GM18505 (cell line): ENCODE data around the gene COPS7B.

ENCODE experiments used
- ATAC-seq: cut with Tn5 transposase; IDR thresholded peaks from one replicate; pipeline ENCODE4 v1.9.1; 2021; ENCODE audit not compliant: unreplicated experiment
- POLR2A ChIP-seq: IDR thresholded peaks from 4 replicates; pipeline ENCODE4 v1.6.1; 2011; ENCODE audit warnings: borderline replicate concordance; ENCODE audit not compliant: insufficient read depth, insufficient read length; ENCODE audit errors: extremely low read depth

COPS7B gene

DNA sequence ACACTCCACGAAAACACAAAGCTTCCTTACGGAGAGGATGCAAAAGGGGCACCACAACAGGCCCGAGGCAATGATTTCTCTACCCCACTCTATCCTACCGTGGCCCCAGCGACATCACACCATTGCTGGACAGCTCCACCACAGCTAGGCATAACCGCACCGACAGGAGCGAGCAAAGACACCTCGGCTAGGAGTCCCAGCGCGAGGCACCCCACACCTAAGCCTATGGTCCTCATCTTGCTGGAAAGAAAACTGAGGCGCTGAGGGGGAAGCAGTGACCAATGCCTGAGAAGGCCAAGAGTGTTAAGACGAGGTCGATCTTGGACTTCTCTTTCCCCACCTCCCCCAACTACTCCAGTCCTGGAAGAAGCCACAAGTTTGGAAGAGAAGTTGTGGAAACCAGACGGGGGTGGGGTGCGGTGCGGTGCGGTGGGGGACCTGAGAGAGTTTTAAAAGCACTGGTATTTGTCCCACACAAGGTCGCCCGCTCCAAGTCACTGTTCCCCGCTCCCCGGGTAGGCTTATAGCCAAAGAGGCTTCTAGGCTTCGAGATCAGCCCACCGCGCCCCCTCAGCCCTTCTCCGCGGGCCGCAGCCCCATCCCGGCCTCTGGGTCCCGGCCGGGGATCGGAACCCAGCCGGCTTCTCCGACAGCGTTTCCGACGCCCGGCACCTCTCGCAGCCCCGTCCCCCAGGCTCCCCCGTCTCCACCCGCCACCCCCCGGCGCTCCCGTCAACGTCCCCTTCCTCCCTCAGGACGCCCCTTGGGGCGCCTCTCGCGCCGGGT is 5.9 kb upstream of the COPS7B start:
- no peak for ATAC-seq
- no peak for TF ChIP-seq POLR2A

- peak; percentile 84 for ATAC-seq
- TF ChIP-seq POLR2A, result peak; percentile 91
These were observed 5.1 kb upstream of the COPS7B start, which contains the start of gene PDE6D for GRCh38 chr2:231780909-231781797. Gene PDE6D (minus strand): TSS chr2:231781282. CDS start chr2:231781114, 168 bp downstream.

GRCh38 chr2:231781798-231782726 is 4.2 kb upstream of the COPS7B start:
- TF ChIP-seq POLR2A, result no peak
- no peak for ATAC-seq

DNA sequence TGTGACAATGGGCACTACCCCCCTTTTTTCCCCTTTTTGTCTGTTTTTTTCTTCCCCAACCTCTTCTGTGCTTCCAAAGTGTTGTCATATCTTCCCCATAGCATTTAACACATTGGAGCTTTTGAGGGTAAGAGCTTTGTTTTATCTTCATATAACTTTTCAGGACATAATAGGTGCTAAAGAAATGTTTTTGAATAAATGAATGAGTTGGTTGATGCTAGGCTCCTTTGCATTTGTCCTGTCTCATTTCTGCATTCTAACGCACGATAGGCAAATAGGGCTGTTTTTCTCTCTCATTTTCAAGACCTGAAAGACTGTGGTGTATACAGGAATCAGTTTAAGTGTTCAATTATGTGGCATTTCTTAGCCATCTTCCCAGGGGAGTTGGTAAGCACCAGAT is 832 bp upstream of the COPS7B start:
- no peak for TF ChIP-seq POLR2A
- no peak for ATAC-seq

- no peak for ATAC-seq
- TF ChIP-seq POLR2A, result no peak
These were observed 446 bp upstream of the COPS7B start for GRCh38 chr2:231785822-231786176.

- no peak for TF ChIP-seq POLR2A
- ATAC-seq, result no peak
These were observed 660 bp downstream of the COPS7B start for GRCh38 chr2:231786917-231787292.

GRCh38 chr2:231791107-231791506 is 4.9 kb downstream of the COPS7B start:
- TF ChIP-seq POLR2A, result no peak
- no peak for ATAC-seq

DNA sequence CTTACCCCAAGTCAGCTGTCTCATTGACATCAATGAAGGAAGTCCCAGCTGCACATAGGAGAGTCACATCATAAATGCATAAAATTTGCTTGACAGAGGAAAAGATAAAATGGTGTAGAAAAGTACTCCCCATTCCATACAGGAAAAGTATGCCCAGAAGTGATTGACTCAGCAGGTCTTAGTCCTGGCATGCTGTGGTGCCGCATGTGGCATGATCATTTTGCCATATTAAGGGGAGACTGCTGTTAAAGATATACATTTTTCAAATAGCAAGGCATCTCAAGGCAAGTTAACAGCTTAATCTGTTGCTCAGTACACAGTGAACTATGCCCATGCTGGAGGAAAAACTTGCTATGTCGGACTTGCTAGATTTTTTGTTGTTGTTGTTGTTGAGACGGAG is 8.1 kb downstream of the COPS7B start:
- ATAC-seq, result no peak
- TF ChIP-seq POLR2A, result no peak

DNA sequence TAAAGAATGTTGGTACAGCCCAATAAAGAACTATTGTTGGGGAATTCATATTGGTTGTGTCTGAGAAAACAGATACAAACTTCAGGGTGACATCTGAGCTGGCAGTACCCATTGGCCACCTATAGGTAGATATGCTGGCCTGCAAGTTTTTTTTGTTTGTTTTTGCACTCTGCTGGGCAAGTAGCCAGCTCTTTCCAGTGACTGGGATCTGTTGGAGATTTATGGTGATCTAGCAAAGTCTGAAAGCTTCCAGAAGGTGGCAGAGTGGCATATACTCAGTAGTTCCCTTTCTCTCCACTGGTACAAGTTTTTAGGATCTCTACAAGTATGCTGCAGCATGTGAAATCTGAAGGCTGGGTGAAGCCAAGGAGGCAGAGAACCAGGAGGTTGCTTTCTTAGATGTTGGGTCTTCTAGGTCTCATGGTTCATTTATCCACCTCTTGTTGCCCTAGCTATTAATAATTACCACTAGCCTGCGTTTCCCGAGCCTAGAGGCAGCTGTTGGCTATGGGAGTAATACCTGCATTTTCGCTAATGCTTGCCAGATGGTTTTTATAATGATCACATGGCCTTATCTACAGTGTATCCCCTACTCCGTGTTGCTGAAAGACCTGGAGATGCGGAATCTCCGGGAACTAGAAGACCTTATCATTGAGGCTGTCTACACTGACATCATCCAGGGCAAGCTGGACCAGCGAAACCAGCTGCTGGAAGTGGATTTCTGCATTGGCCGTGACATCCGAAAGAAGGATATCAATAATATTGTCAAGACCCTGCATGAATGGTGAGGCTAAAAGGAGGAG is 9.5 kb downstream of the COPS7B start:
- TF ChIP-seq POLR2A, result no peak
- ATAC-seq, result no peak

GRCh38 chr2:231800493-231801091 is 14.3 kb downstream of the COPS7B start:
- TF ChIP-seq POLR2A, result no peak
- ATAC-seq, result no peak

DNA sequence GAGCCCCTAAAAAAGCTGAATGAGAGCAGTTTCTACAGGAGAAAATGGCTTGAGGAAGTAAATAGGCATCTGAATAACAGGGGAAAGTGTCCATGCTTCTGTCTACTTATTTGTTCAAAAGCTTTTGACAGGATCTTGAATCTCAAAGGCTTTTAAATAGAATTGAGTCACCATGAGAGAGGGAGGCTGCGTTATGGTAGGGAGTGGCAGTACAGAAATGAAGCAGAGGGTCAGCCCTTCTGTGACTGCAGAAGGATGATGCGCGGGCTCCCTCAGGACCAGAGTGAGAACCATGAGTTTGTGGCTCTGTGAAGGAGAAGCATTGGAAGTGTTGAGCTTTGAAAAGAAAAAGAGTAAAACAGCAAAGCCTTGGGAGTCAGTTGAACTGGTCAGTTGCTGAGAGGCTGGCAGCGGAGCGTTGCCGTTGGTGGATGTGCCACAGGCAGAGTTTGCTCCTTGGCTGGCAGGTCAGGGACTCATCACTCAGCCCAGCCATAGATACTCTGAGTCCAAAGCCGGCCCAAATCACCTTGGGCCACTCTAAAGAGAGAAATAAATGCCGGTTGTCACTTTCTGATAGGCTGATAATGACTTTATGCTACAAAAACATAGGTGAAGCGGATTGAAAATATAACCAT is 17.4 kb downstream of the COPS7B start:
- TF ChIP-seq POLR2A, result no peak
- ATAC-seq, result no peak
